ENCODE data around the gene SYNM. TPM values are rescaled to one million over a fixed set of nuclear protein-coding genes. Genes with fewer than 3 reads are reported as not detected.

SYNM gene
- total RNA-seq, 1 donor from 2014 or later = 1.7 TPM

GRCh38 chr15:99085413-99086326 lies 19.2 kb upstream of the SYNM start:
- H3K27me3 Mint-ChIP-seq (ENCODE audit: unreplicated experiment) = peaks cover 5% of the 10 kb centered on the region
- no peak overlapping the region for H3K27ac Mint-ChIP-seq (ENCODE audit: unreplicated experiment)
- H3K36me3 Mint-ChIP-seq (ENCODE audit: low read depth, unreplicated experiment) = no peaks in the 10 kb centered on the region
- no peaks in the 10 kb centered on the region for H3K4me1 Mint-ChIP-seq (ENCODE audit: unreplicated experiment)
- no peaks in the 10 kb centered on the region for H3K9me3 Mint-ChIP-seq (ENCODE audit: unreplicated experiment)
- no peak for DNase-seq (ENCODE audit: low spot score)
- TF ChIP-seq, protein P1, sequence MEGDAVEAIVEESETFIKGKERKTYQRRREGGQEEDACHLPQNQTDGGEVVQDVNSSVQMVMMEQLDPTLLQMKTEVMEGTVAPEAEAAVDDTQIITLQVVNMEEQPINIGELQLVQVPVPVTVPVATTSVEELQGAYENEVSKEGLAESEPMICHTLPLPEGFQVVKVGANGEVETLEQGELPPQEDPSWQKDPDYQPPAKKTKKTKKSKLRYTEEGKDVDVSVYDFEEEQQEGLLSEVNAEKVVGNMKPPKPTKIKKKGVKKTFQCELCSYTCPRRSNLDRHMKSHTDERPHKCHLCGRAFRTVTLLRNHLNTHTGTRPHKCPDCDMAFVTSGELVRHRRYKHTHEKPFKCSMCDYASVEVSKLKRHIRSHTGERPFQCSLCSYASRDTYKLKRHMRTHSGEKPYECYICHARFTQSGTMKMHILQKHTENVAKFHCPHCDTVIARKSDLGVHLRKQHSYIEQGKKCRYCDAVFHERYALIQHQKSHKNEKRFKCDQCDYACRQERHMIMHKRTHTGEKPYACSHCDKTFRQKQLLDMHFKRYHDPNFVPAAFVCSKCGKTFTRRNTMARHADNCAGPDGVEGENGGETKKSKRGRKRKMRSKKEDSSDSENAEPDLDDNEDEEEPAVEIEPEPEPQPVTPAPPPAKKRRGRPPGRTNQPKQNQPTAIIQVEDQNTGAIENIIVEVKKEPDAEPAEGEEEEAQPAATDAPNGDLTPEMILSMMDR (IDR thresholded peaks at IDR 0.05; ENCODE audit: unreplicated experiment) = no peak
- no peak overlapping the region for H3K4me3 Mint-ChIP-seq (ENCODE audit: unreplicated experiment)

DNA sequence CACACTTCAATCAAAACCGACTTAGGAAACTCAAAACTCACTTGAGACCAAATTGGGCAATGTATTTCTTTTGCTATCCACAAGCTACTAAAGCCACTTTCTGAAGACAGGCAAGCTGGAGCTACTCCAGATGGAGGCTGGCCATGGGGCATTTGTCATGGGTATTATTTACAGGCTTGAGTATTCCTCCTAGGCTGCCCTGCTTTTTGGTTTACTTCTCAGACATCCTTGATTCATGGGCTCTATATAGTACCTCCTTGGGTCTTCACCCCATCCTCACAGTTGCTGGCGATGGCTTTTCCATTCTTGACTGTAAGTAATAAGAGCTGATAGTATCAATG lies 18.6 kb upstream of the SYNM start:
- TF ChIP-seq, protein P1 (IDR thresholded peaks at IDR 0.05; ENCODE audit: unreplicated experiment) = no peak
- no peaks in the 10 kb centered on the region for H3K4me1 Mint-ChIP-seq (ENCODE audit: unreplicated experiment)
- H3K4me3 Mint-ChIP-seq (ENCODE audit: unreplicated experiment) = no peak overlapping the region
- no peak for DNase-seq (ENCODE audit: low spot score)
- H3K27ac Mint-ChIP-seq (ENCODE audit: unreplicated experiment) = no peak overlapping the region
- peaks cover 5% of the 10 kb centered on the region for H3K27me3 Mint-ChIP-seq (ENCODE audit: unreplicated experiment)
- no peaks in the 10 kb centered on the region for H3K9me3 Mint-ChIP-seq (ENCODE audit: unreplicated experiment)
- H3K36me3 Mint-ChIP-seq (ENCODE audit: low read depth, unreplicated experiment) = no peaks in the 10 kb centered on the region

GRCh38 chr15:99087405-99087943 lies 17.4 kb upstream of the SYNM start:
- Mint-ChIP-seq H3K4me1 (ENCODE audit: unreplicated experiment) (no peaks in the 10 kb centered on the region), H3K27ac (ENCODE audit: unreplicated experiment) (no peak overlapping the region), H3K36me3 (ENCODE audit: low read depth, unreplicated experiment) (no peaks in the 10 kb centered on the region), H3K9me3 (ENCODE audit: unreplicated experiment) (no peaks in the 10 kb centered on the region), H3K27me3 (ENCODE audit: unreplicated experiment) (peaks cover 6% of the 10 kb centered on the region), H3K4me3 (ENCODE audit: unreplicated experiment) (no peak overlapping the region)
- no peak for DNase-seq (ENCODE audit: low spot score)
- TF ChIP-seq, protein P1 (IDR thresholded peaks at IDR 0.05; ENCODE audit: unreplicated experiment) = no peak

GRCh38 chr15:99090011-99090699 lies 14.7 kb upstream of the SYNM start:
- Mint-ChIP-seq H3K4me3 (ENCODE audit: unreplicated experiment) (no peak overlapping the region), H3K36me3 (ENCODE audit: low read depth, unreplicated experiment) (no peaks in the 10 kb centered on the region), H3K9me3 (ENCODE audit: unreplicated experiment) (no peaks in the 10 kb centered on the region), H3K4me1 (ENCODE audit: unreplicated experiment) (no peaks in the 10 kb centered on the region), H3K27ac (ENCODE audit: unreplicated experiment) (peak overlapping the region; percentile 44), H3K27me3 (ENCODE audit: unreplicated experiment) (peaks cover 6% of the 10 kb centered on the region)
- no peak for DNase-seq (ENCODE audit: low spot score)
- TF ChIP-seq, protein P1 (IDR thresholded peaks at IDR 0.05; ENCODE audit: unreplicated experiment) = no peak
